GM19023 (cell line): ENCODE measurements around the gene HECTD4.

Source experiments
- ATAC-seq: cut with Tn5 transposase; IDR thresholded peaks from one replicate; pipeline ENCODE4 v1.9.1; 2021; ENCODE audit warnings: mild to moderate bottlenecking, moderate library complexity; ENCODE audit not compliant: unreplicated experiment

Gene HECTD4

DNA sequence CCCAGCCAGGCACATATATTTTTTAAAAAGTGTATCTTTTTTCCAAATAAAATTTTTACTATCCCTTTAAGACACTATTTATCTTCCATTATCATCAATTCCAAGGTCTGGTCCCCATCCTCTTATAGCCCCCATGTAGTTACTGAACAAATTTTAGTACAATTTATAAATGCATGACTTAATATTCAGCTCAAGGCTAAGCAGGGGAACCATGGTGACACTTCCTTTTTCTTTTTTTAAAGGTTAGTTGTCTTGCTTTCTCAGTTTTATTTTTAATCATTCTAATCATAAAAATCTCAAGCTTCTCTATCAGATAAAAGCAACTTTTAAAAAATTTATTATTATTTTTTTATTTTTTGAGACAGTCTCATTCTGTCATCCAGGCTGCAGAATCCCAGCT is 164.6 kb downstream of the HECTD4 start:
- ATAC-seq: no peak

DNA sequence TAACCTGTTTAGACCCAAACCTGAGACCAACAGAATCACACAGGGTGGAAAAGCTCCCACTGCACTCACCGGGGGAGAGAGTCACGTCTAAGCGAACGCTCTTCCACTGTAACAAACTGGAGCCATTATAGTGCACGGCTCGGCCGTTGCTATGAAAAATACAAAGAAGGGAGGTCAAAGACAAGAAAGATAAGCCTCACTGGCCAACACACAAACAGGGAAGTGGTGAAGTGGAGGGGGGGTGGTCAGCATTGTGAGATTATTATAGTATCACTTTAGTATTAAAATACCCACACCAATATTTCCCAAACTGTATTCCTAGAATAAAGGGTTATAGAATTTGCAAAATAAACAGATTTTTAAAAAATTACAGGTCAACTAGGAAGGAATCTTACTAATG is 166.0 kb downstream of the HECTD4 start:
- ATAC-seq: no peak

DNA sequence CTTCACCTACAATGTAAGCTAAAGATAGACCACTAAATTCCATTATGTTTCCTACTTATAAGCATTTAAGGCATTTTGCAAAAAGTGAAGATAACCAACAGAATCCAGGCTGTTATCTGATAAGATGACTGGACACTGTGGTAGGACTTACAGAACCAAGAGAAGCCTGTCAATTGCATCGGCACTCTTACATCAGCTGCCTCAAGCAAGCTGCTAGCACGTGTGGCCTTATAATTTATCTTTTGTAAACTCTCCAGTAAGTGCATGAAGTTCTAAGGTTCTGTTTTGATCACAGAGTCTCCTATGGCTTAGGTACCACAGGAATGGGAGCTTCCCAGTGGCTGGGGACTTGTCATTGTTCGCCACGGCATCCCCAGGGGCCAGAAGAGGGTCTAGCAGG is 168.2 kb downstream of the HECTD4 start:
- no peak for ATAC-seq

DNA sequence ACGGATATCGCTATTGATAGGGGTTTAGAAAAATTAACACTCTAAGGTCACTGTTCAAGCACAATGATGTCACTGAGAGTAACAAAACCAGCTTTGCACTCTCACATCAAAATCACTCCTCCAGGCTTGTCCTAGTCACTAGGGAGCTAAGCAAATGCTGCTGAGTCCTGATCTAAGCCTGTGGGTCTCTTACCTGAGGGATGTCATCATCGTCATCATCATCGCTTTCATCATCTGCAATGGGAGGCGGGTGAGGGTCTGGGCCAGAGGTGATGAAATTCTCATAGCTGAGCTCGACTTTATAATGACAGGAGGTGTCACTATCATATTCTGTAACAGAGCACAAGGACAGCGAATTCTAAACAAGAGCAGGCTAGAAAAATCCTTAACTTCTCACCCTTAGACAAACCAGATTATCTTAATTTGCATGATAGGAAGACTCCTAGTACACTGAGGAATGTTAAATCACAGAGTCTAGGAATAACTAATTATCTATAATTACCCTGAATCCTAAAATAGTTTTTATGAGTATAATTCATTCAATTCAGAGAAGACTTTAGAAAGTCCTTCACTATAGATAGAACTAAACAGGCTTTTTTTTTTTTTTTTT is 173.8 kb downstream of the HECTD4 start:
- ATAC-seq: no peak

DNA sequence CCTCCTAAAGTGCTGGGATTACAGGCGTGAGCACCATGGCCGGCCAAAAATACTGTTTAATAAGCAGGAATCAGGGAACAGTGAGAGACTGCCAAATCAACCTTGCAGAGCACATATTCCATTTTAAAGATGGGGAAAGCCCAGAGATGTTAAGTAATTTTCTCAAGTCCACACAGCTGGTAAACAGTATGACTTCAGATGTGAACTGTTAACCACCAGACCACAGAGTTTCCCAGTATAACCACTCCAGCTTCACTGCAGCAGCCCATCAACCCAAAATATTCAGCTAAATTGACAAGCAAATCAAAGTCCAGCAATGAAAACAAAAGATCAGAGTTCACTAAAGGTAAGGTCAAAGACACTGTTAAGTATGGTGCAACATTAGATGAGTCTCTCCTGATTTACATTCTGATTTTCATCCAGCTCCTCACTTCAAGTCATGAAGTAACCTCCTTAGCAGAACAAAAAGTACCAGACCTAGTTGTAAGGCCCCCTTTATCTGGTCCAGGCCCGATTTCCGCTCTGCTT is 174.8 kb downstream of the HECTD4 start:
- ATAC-seq: no peak

DNA sequence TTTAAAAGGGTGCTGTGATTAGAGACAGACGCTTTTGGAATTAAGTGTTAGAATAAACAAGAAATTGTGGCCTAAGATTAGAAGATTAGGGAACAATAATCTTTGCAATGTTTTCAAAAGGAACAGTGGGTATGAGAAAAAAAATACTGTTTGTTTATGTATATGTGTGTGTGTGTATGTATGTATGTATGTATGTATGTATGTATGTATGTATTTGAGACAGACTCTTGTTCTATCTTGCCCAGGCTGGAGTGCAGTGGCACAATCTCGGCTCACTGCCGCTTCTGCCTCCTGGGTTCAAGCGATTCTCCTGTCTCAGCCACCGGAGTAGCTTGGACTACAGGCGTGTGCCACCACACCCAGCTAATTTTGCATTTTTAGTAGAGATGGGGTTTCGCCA is 175.3 kb downstream of the HECTD4 start:
- no peak for ATAC-seq

DNA sequence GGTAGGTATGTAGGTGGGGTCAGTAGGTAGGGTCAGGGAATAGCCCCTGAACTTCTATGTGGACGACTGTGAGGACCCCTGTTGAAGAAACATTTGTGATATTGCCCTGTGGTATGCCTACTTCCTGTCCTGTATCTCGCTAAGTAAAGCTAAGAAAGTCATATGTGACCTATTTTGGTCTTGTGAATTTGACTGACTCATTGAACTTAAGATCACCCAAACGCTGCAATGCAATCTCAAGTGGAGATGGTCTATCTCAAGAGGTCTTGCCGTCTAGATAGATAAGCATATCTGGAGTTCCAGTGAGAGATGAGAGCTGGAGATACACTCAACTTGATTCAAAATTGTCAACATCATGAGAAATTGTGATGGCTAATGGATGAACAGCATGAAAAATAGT is 183.1 kb downstream of the HECTD4 start:
- ATAC-seq: no peak

GRCh38 chr12:112198120-112198733 is 184.0 kb downstream of the HECTD4 start:
- peak; percentile 50 for ATAC-seq

- no peak for ATAC-seq
Measured at GRCh38 chr12:112196196-112196875, 185.9 kb downstream of the HECTD4 start.

GRCh38 chr12:112194601-112195247 is 187.5 kb downstream of the HECTD4 start:
- ATAC-seq: no peak

DNA sequence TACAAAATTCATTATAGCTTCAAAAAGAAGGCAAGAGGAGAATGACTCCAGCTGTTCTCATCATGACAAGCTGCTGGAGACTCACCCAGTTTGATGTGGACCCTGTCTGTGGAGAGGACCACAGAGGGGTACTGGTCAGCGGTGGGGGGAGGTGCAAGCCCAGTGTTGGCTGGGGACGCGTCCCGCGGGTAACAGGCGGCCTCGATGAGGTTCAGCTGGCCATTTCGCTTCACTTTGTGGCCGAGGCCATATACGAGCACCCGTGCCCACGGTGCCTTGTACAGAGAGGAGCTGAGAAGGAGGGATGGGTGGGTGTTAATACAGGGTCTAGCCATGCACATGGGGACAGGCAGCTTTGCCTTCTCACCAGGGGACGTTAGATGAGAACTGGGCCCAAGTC is 189.8 kb downstream of the HECTD4 start:
- no peak for ATAC-seq

DNA sequence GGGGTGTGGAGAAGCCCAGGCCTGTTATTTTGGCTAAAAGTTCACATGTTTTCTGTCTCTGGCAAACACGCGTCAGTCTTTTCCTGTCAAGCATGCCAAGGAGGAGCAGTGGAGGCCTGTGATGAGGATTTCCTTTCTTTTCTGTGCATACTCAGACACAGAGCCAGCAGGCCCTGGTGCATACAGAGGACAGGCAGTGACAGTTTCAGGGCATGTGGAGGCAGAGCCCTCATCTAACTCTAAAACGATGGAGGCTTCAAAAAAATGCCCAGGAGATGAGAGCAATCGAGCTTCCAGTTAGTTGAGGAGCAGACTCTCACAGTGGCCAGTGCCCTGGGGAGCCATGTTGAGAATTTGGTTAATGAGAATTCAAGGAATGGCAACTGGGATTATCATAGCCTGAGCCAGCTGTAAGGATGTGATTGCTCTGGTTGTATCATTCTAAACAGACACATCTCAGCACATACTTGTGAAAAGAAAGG is 190.3 kb downstream of the HECTD4 start:
- ATAC-seq: no peak

- no peak for ATAC-seq
Measured at GRCh38 chr12:112191201-112191600, 191.0 kb downstream of the HECTD4 start.

GRCh38 chr12:112190231-112191025 is 191.8 kb downstream of the HECTD4 start:
- no peak for ATAC-seq

- ATAC-seq: no peak
Measured at GRCh38 chr12:112188130-112188830, 194.0 kb downstream of the HECTD4 start.

GRCh38 chr12:112185093-112185923 is 196.9 kb downstream of the HECTD4 start:
- no peak for ATAC-seq

GRCh38 chr12:112184056-112184887 is 198.0 kb downstream of the HECTD4 start:
- no peak for ATAC-seq
